Right ventricle myocardium superior (tissue), 1 donor: Measurements from ENCODE around the gene DHTKD1. TPM values are rescaled to one million over a fixed set of nuclear protein-coding genes. Genes with fewer than 3 reads are reported as not detected.

Experiments used
- ATAC-seq: fragments of 200-7000 bp; cut with Tn5 transposase; one replicate; pipeline ENCODE4 v1.9.1; 2020; ENCODE audit warnings: mild to moderate bottlenecking; ENCODE audit not compliant: poor library complexity
- DNase-seq: peaks from one replicate; pipeline ENCODE4 v3.0.0-alpha.2; 2020
- intact Hi-C: fragments of 100-400 bp; cut with DNase I; formaldehyde crosslinking; loops from one replicate; pipeline ENCODE4 v1.11.2; 2022
- long read RNA-seq: library from polyadenylated mRNA; unstranded; transcript quantifications from one replicate; pipeline ENCODE4 v2.0.0, GENCODE V29; 2021
- total RNA-seq: library from RNA; stranded (reverse); fragmentation: NEBNext Ultra II Directional; extraction: Animal tissue kit (Norgen Biotek cat#: 25700); gene quantifications from one replicate; pipeline ENCODE4 v1.2.1, GENCODE V29; 2021
- donor health status: DM: no; HTN: yes; CAD: no; lungs with severe emphysema.

Gene DHTKD1
- 22.8 TPM for total RNA-seq
- long read RNA-seq, full-length matches to known transcripts, result 52 of 73 reads
- long read RNA-seq, partial matches to known transcripts, result 9 of 73 reads
- long read RNA-seq, other reads (novel, unspliced or antisense), result 12 of 73 reads

- DNase-seq, result peak; percentile 99
- intact Hi-C loops, result loop anchor here (2.0 kb wide), 1 partner anchor 26 kb away; the partner anchor contains the start of gene UPF2
- peak; percentile 99 for ATAC-seq
Measured at GRCh38 chr10:12068449-12069269, at the start of gene DHTKD1. Gene DHTKD1 (plus strand): TSS chr10:12068954. CDS start chr10:12069034, 80 bp downstream.

GRCh38 chr10:12019283-12019971, 49.3 kb upstream of the DHTKD1 start:
- DNase-seq, result no peak
- intact Hi-C loops, result no loop called here
- no peak for ATAC-seq

- intact Hi-C loops, result no loop called here
- DNase-seq, result no peak
- no peak for ATAC-seq
Measured at GRCh38 chr10:12020574-12020973, 48.2 kb upstream of the DHTKD1 start.

- intact Hi-C loops, result no loop called here
- DNase-seq (no peak), ATAC-seq (no peak)
Measured at GRCh38 chr10:12022580-12023257, 46.0 kb upstream of the DHTKD1 start.

- ATAC-seq, result no peak
- DNase-seq, result no peak
- intact Hi-C loops, result no loop called here
Measured at GRCh38 chr10:12025591-12025990, 43.2 kb upstream of the DHTKD1 start.

GRCh38 chr10:12027539-12027938, 41.2 kb upstream of the DHTKD1 start:
- ATAC-seq (no peak), DNase-seq (no peak)
- intact Hi-C loops, result no loop called here

- ATAC-seq (no peak), DNase-seq (no peak)
- intact Hi-C loops, result no loop called here
Measured at GRCh38 chr10:12031404-12031803, 37.4 kb upstream of the DHTKD1 start.

- ATAC-seq (peak; percentile 22), DNase-seq (no peak)
- intact Hi-C loops, result no loop called here
Measured at GRCh38 chr10:12036073-12036655, 32.6 kb upstream of the DHTKD1 start.

- DNase-seq (no peak), ATAC-seq (no peak)
- intact Hi-C loops, result loop anchor here (2.0 kb wide), 1 partner anchor 27 kb away; the partner anchor contains the start of gene DHTKD1
Measured at GRCh38 chr10:12041766-12042408, 26.9 kb upstream of the DHTKD1 start.

- intact Hi-C loops, result loop anchor here (2.0 kb wide), 1 partner anchor 26 kb away; the partner anchor contains the start of gene DHTKD1
- no peak for DNase-seq
Measured at GRCh38 chr10:12042409-12042796, 26.4 kb upstream of the DHTKD1 start.

GRCh38 chr10:12042797-12043651, 25.7 kb upstream of the DHTKD1 start, which contains the start of gene UPF2:
Gene UPF2 (minus strand): TSS chr10:12042809. CDS start chr10:12035423, 7,386 bp downstream.
- DNase-seq, result peak; percentile 97
- intact Hi-C loops, result loop anchor here (2.0 kb wide), 1 partner anchor 26 kb away; the partner anchor contains the start of gene DHTKD1
- peak; percentile 97 for ATAC-seq

More at GRCh38 chr10:12042409-12042796, 26.4 kb upstream of the DHTKD1 start:
- peak; percentile 22 for ATAC-seq

- no peak for ATAC-seq
- DNase-seq, result no peak
- intact Hi-C loops, result no loop called here
Measured at GRCh38 chr10:12045596-12045995, 23.2 kb upstream of the DHTKD1 start.

GRCh38 chr10:12048547-12048946, 20.2 kb upstream of the DHTKD1 start:
- ATAC-seq, result no peak
- intact Hi-C loops, result no loop called here
- no peak for DNase-seq

GRCh38 chr10:12050528-12050927, 18.2 kb upstream of the DHTKD1 start:
- intact Hi-C loops, result no loop called here
- ATAC-seq (no peak), DNase-seq (no peak)

GRCh38 chr10:12051241-12051640, 17.5 kb upstream of the DHTKD1 start:
- intact Hi-C loops, result no loop called here
- DNase-seq (no peak), ATAC-seq (no peak)

GRCh38 chr10:12055732-12056131, 13.0 kb upstream of the DHTKD1 start:
- ATAC-seq, result no peak
- no peak for DNase-seq
- intact Hi-C loops, result no loop called here

GRCh38 chr10:12056748-12057147, 12.0 kb upstream of the DHTKD1 start:
- ATAC-seq, result no peak
- intact Hi-C loops, result no loop called here
- DNase-seq, result no peak
